PC-3 (cell line): ENCODE measurements around the gene PLEKHM2. TPM values are rescaled to one million over a fixed set of nuclear protein-coding genes. Genes with fewer than 3 reads are reported as not detected.

ENCODE experiments used
- ATAC-seq: fragments of 200-7000 bp; cut with Tn5 transposase; 2 replicates; pipeline ENCODE4 v1.9.1; 2020; ENCODE audit warnings: mild to moderate bottlenecking, moderate library complexity
- BruUV-seq: library from RNA; stranded (reverse); fragments of 400-500 nt; replicated peaks from 2 replicates; lab custom pipeline; 2021; lab: Mats Ljungman, UMichigan
- CTCF ChIA-PET: fragments of 300-600 bp; sonication (Branson Sonifier 250); formaldehyde crosslinking; loops from one replicate; lab custom pipeline; 2022; ENCODE audit warnings: antibody characterized with exemption; lab: Charles Lee
- POLR2A ChIA-PET: fragments of 300-600 bp; sonication (Branson Sonifier 250); formaldehyde crosslinking; loops from one replicate; lab custom pipeline; 2022; ENCODE audit warnings: antibody characterized with exemption; ENCODE audit not compliant: unreplicated experiment; lab: Charles Lee
- DNase-seq: peaks from one replicate; pipeline ENCODE4 v3.0.0-alpha.2; 2015
- H2AFZ ChIP-seq: fragments of 300-600 bp; sonication (generic); 2 replicates; pipeline ENCODE4 v1.6.0; 2016; ENCODE audit warnings: antibody characterized with exemption, low read length
- H3F3A ChIP-seq: fragments of 300-600 bp; sonication (generic); one replicate; pipeline ENCODE4 v1.6.0; 2017; ENCODE audit warnings: antibody characterized with exemption, low read length, control low read depth, mild to moderate bottlenecking; ENCODE audit not compliant: unreplicated experiment
- H3K27ac ChIP-seq: fragments of 300-600 bp; sonication (generic); 2 replicates; pipeline ENCODE4 v1.5.1; 2016; ENCODE audit warnings: mild to moderate bottlenecking, low read length
- H3K27me3 ChIP-seq: fragments of 300-600 bp; sonication (generic); 2 replicates; pipeline ENCODE4 v1.6.1; 2016; ENCODE audit warnings: low read length, mixed read lengths
- H3K36me3 ChIP-seq: fragments of 300-600 bp; sonication (generic); 2 replicates; pipeline ENCODE4 v1.6.1; 2016; ENCODE audit warnings: low read depth, mixed run types, low read length, mixed read lengths
- H3K4me1 ChIP-seq: fragments of 300-600 bp; sonication (generic); 2 replicates; pipeline ENCODE4 v1.5.1; 2016; ENCODE audit warnings: low read length; ENCODE audit not compliant: insufficient read depth
- H3K4me2 ChIP-seq: fragments of 300-600 bp; sonication (generic); 2 replicates; pipeline ENCODE4 v1.6.0; 2016; ENCODE audit warnings: low read length
- H3K4me3 ChIP-seq: fragments of 300-600 bp; sonication (generic); 2 replicates; pipeline ENCODE4 v1.5.1; 2016; ENCODE audit warnings: mild to moderate bottlenecking, low read length, mixed read lengths
- H3K79me2 ChIP-seq: fragments of 300-600 bp; sonication (generic); 2 replicates; pipeline ENCODE4 v1.6.1; 2017; ENCODE audit warnings: low read length, mixed read lengths
- H3K9ac ChIP-seq: fragments of 300-600 bp; sonication (generic); 2 replicates; pipeline ENCODE4 v1.6.0; 2016; ENCODE audit warnings: mild to moderate bottlenecking, low read length
- H3K9me2 ChIP-seq: fragments of 300-600 bp; sonication (generic); replicated peaks from 2 replicates; pipeline ENCODE4 v1.6.1; 2016; ENCODE audit warnings: mixed run types, low read length, mixed read lengths
- H3K9me3 ChIP-seq: fragments of 300-600 bp; sonication (generic); 2 replicates; pipeline ENCODE4 v1.6.1; 2016; ENCODE audit warnings: low read length, mixed read lengths
- H4K20me1 ChIP-seq: fragments of 300-600 bp; sonication (generic); 2 replicates; pipeline ENCODE4 v1.6.1; 2016; ENCODE audit warnings: low read length, mixed read lengths
- EZH2 ChIP-seq: fragments of 300-600 bp; sonication (generic); IDR thresholded peaks from one replicate; pipeline ENCODE4 v1.6.1; 2017; ENCODE audit warnings: antibody characterized with exemption, mild to moderate bottlenecking, low read length; ENCODE audit not compliant: unreplicated experiment
- EZH2phosphoT487 ChIP-seq: fragments of 300-600 bp; sonication (generic); IDR thresholded peaks from 2 replicates; pipeline ENCODE4 v1.6.1; 2018; ENCODE audit warnings: mild to moderate bottlenecking, antibody characterized with exemption, low read length, borderline replicate concordance
- intact Hi-C: fragments of 100-400 bp; cut with micrococcal nuclease; formaldehyde crosslinking; loops from 2 replicates; pipeline ENCODE4 v1.9.0; 2023
- total RNA-seq: library from RNA; depleted of rRNA; stranded (reverse); fragments of >200 nt; gene quantifications from 2 replicates; pipeline ENCODE4 v1.2.3, GENCODE V29; 2014
- TF ChIP-seq, protein P1 (sequence below): fragments of 300-600 bp; sonication (generic); conservative IDR thresholded peaks from 2 replicates; pipeline ENCODE4 v1.5.1; 2017; ENCODE audit warnings: antibody characterized with exemption, low read depth, mild to moderate bottlenecking, low read length

PLEKHM2 gene
- total RNA-seq, 1 experiment from 2014 or later = 31.3 TPM

DNA sequence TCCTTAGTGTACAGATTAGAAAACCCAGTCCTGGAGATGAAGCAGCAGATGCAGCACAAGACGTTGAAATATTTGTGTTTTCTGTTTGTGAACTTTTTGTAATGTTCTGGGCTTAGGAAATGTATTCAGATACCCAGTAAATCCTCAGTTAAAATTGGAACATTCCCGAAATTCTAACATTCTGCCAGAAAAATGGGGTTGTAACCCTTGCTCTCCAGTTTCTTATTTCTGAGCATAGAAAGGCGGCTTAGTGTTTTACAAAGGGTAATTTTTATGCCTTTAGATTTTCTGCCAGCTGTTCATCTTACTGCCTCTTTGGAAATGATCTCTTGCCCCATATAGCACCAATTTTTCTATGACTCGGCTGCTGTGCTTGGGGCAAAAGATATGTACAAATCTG, 46.3 kb upstream of the PLEKHM2 start:
- Histone ChIP-seq H3K4me2 (no peak overlapping the region), H2AFZ (no peak overlapping the region), H4K20me1 (no peaks in the 10 kb centered on the region), H3K27ac (no peak overlapping the region), H3K27me3 (no peaks in the 10 kb centered on the region), H3K36me3 (peaks cover 41% of the 10 kb centered on the region), H3F3A (no peaks in the 10 kb centered on the region), H3K4me3 (no peak overlapping the region), H3K9me3 (no peaks in the 10 kb centered on the region), H3K9ac (no peak overlapping the region), H3K9me2 (no peaks in the 10 kb centered on the region), H3K4me1 (no peaks in the 10 kb centered on the region), H3K79me2 (no peaks in the 10 kb centered on the region)
- ChIA-PET POLR2A (no interaction called here), CTCF (no interaction called here)
- intact Hi-C loops = no loop called here
- TF ChIP-seq, protein P1, sequence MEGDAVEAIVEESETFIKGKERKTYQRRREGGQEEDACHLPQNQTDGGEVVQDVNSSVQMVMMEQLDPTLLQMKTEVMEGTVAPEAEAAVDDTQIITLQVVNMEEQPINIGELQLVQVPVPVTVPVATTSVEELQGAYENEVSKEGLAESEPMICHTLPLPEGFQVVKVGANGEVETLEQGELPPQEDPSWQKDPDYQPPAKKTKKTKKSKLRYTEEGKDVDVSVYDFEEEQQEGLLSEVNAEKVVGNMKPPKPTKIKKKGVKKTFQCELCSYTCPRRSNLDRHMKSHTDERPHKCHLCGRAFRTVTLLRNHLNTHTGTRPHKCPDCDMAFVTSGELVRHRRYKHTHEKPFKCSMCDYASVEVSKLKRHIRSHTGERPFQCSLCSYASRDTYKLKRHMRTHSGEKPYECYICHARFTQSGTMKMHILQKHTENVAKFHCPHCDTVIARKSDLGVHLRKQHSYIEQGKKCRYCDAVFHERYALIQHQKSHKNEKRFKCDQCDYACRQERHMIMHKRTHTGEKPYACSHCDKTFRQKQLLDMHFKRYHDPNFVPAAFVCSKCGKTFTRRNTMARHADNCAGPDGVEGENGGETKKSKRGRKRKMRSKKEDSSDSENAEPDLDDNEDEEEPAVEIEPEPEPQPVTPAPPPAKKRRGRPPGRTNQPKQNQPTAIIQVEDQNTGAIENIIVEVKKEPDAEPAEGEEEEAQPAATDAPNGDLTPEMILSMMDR = no peak
- TF ChIP-seq EZH2phosphoT487 (no peak), EZH2 (no peak)
- no TSS peak for BruUV-seq
- DNase-seq (no peak), ATAC-seq (no peak)

DNA sequence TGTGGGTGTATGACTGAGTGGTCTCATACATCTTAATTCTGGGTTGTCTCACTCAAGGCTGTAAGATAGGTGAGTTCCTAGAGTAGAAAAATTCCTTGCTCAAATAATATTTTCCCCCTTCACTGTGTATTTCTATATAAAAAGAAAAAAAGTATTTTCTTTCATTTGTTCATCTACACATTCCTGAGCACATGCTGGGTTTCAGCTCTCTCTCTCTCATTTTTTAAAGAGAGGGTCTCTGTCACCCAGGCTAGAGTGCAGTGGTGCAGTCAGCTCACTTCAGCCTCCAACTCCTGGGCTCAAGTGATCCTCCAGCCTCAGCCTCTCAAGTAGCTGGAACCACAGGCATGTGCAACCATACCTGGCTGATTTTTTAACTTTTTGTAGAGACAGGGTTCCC, 44.9 kb upstream of the PLEKHM2 start:
- Histone ChIP-seq H3K27me3 (no peaks in the 10 kb centered on the region), H3K4me3 (no peak overlapping the region), H3K9me2 (no peaks in the 10 kb centered on the region), H3K9ac (no peak overlapping the region), H4K20me1 (no peaks in the 10 kb centered on the region), H3F3A (no peaks in the 10 kb centered on the region), H3K27ac (no peak overlapping the region), H3K4me1 (no peaks in the 10 kb centered on the region), H3K36me3 (peaks cover 28% of the 10 kb centered on the region), H3K79me2 (no peaks in the 10 kb centered on the region), H3K4me2 (no peak overlapping the region), H3K9me3 (no peaks in the 10 kb centered on the region), H2AFZ (no peak overlapping the region)
- CTCF ChIA-PET = no interaction called here
- no peak for TF ChIP-seq EZH2
- no peak for TF ChIP-seq EZH2phosphoT487
- TF ChIP-seq, protein P1 = no peak
- no peak for DNase-seq
- POLR2A ChIA-PET = no interaction called here
- no TSS peak for BruUV-seq
- intact Hi-C loops = no loop called here
- no peak for ATAC-seq

DNA sequence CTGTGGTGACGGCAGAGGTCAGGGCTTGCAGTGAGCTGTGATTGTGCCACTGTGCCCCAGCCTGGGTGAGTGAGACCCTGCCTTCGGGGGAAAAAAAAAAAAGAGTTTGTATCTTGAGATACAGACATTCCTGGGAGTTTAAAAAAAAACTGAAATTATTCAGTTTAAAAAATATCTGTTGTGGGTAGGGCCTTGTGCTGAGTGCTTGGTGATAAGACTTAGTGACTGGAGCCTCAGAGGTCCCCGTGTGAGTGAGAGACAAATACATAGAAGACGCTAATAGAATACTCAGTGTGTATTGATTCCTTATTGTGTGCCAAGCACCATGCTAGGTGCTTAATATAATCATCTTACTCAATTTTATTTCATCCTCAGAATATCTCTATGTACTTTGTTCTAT, 44.2 kb upstream of the PLEKHM2 start:
- BruUV-seq = no TSS peak
- Histone ChIP-seq H3K79me2 (no peaks in the 10 kb centered on the region), H3K27me3 (no peaks in the 10 kb centered on the region), H3K4me3 (no peak overlapping the region), H3K9ac (no peak overlapping the region), H3K4me2 (no peak overlapping the region), H3K4me1 (no peaks in the 10 kb centered on the region), H3K36me3 (peaks cover 23% of the 10 kb centered on the region), H3K9me2 (no peaks in the 10 kb centered on the region), H4K20me1 (no peaks in the 10 kb centered on the region), H3K27ac (no peak overlapping the region), H2AFZ (no peak overlapping the region), H3F3A (no peaks in the 10 kb centered on the region), H3K9me3 (no peaks in the 10 kb centered on the region)
- intact Hi-C loops = no loop called here
- TF ChIP-seq, protein P1 = no peak
- TF ChIP-seq EZH2phosphoT487 = no peak
- no peak for TF ChIP-seq EZH2
- ChIA-PET POLR2A (no interaction called here), CTCF (no interaction called here)
- DNase-seq = no peak
- no peak for ATAC-seq
